ENCODE data around the gene HPCA.

HPCA gene

DNA sequence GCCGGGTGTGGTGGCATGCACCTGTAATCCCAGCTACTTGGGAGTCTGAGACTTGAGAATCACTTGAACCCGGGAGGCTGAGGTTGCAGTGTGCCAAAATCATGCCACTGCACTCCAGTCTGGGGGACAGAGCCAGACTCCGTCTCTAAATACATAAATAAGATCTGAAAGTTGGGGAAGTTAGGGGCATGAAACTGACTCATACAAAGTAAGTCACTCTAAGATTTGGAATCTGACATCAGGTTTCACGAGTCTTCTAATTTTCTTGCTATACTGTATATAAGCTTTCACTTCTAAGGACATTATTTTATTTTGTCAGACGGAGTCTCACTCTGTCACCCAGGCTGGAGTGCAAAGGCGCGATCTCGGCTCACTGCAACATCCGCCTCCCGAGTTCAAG, 48.2 kb downstream of the HPCA start:
- no peak overlapping the region for H3K4me3 ChIP-seq (ENCODE audit: low read depth, low read length)
- TF ChIP-seq, protein P1, sequence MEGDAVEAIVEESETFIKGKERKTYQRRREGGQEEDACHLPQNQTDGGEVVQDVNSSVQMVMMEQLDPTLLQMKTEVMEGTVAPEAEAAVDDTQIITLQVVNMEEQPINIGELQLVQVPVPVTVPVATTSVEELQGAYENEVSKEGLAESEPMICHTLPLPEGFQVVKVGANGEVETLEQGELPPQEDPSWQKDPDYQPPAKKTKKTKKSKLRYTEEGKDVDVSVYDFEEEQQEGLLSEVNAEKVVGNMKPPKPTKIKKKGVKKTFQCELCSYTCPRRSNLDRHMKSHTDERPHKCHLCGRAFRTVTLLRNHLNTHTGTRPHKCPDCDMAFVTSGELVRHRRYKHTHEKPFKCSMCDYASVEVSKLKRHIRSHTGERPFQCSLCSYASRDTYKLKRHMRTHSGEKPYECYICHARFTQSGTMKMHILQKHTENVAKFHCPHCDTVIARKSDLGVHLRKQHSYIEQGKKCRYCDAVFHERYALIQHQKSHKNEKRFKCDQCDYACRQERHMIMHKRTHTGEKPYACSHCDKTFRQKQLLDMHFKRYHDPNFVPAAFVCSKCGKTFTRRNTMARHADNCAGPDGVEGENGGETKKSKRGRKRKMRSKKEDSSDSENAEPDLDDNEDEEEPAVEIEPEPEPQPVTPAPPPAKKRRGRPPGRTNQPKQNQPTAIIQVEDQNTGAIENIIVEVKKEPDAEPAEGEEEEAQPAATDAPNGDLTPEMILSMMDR (IDR thresholded peaks at IDR 0.05; ENCODE audit: low read depth, low read length, missing control alignments): no peak
- DNase-seq (ENCODE audit: low read depth): no peak

DNA sequence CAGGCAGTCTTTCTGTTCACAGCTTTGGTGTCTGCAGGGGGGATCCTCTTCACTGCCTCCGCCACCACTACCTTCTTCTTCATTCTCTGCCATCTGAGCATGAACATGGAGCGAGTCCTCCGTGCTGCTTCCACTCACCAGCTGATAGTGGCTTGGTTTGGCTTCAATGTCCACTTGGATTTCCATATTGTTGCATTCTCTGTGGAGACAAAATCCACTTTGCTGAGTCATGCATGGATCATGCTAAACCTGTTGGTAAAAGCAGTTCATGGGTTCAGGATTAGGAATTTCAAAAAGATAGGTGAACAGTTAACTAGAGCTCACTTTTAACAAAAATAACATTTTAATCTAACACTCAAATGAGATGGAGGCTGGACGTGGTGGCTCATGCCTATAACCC, 50.8 kb downstream of the HPCA start:
- no peak for DNase-seq (ENCODE audit: low read depth)
- no peak overlapping the region for H3K4me3 ChIP-seq (ENCODE audit: low read depth, low read length)
- TF ChIP-seq, protein P1 (IDR thresholded peaks at IDR 0.05; ENCODE audit: low read depth, low read length, missing control alignments): no peak

DNA sequence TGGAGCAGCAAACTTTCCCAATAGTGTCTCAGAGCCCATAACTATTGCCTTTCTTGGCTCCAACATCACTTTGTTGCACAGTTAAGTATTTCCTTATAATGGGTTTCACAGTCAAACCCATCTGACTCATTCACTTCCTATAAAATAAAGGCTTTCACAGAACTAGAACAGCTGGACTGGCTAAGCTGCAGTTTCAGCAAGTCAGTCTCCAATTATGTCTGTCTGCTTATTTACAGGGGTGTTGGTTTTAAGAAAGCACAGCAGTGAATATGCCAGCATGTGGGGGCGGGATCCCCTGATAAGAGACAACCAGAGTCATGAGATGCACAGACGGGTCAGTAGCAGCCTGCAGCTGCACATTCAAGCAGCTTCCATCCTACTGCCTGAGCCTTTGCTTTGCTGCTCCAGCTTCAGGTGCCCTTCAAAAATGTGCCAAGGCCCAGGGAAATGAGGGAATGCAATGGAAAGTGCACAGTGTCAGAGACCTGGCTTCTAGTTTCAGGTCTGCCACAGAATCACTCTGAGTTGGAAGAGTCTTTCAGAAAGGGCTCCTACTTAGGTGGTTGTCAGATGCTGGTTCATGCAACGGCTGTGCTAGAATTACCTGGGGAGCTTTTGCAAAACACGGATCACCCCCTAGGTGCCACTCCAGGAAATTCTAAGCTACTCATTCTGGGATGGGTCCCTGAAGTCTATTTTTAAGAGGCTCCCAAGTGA, 53.5 kb downstream of the HPCA start:
- TF ChIP-seq, protein P1 (IDR thresholded peaks at IDR 0.05; ENCODE audit: low read depth, low read length, missing control alignments): no peak
- DNase-seq (ENCODE audit: low read depth): no peak
- no peak overlapping the region for H3K4me3 ChIP-seq (ENCODE audit: low read depth, low read length)

DNA sequence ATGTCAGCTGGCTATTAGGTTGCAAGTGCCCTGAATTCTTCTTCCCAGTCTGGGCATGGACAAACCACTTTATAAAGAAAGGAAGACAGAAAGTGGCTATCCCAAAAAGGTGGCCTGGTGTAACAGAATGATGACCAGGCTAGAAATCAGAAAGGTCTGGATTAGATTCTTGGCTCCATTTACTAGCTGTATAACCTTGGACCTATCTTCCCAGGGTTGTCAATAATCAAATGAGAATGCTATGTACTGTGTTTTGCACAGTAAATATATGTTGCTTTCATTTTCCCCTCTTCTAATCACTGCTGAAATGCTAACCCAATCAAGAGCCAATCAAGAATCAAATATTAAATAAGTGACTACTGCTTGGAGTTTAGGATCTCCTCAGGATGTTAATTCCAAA, 57.9 kb downstream of the HPCA start:
- TF ChIP-seq, protein P1 (IDR thresholded peaks at IDR 0.05; ENCODE audit: low read depth, low read length, missing control alignments): no peak
- H3K4me3 ChIP-seq (ENCODE audit: low read depth, low read length): no peak overlapping the region
- no peak for DNase-seq (ENCODE audit: low read depth)
